ENCODE data around the gene VWA3A. TPM values are rescaled to one million over a fixed set of nuclear protein-coding genes. Genes with fewer than 3 reads are reported as not detected.
"Not testable (repeated sequence)": the region's sequence is repeated elsewhere in the genome, so short reads cannot be mapped to it uniquely, and the experiment has no call there.

Gene VWA3A
- total RNA-seq, 2 donors from 2014 or later: 0.10 to 0.16 TPM

DNA sequence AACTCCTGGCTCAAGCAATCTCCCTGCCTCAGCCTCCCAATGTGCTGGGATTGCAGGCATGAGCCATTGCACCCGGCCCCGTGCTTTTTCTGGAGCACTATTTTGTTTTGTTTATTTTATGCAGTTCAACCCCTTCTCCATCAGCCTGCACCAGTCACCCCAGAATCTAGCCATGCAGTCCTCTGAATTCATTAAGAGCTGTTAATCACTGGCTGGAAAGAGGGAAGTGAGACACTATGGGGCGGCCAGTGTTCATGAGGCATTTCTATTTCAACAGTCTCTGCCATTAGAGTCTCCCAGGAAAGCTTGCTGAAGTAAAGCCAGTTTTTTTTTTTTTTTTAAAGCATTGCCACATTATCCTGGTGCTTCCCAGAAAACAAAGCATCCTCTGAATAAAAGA is 1.7 kb downstream of the VWA3A start:
- Mint-ChIP-seq H3K36me3 (ENCODE audit: insufficient read depth in 2 of 2) (no peaks in the 10 kb centered on the region), H3K9me3 (no peaks in the 10 kb centered on the region), H3K27me3 (ENCODE audit: low read depth) (peaks cover 24% of the 10 kb centered on the region), H3K4me3 (no peak overlapping the region), H3K27ac (no peak overlapping the region), H3K4me1 (ENCODE audit: low read depth) (no peaks in the 10 kb centered on the region)
- no peak for DNase-seq
- ATAC-seq (replicated peaks in 1 of 2): no peak

DNA sequence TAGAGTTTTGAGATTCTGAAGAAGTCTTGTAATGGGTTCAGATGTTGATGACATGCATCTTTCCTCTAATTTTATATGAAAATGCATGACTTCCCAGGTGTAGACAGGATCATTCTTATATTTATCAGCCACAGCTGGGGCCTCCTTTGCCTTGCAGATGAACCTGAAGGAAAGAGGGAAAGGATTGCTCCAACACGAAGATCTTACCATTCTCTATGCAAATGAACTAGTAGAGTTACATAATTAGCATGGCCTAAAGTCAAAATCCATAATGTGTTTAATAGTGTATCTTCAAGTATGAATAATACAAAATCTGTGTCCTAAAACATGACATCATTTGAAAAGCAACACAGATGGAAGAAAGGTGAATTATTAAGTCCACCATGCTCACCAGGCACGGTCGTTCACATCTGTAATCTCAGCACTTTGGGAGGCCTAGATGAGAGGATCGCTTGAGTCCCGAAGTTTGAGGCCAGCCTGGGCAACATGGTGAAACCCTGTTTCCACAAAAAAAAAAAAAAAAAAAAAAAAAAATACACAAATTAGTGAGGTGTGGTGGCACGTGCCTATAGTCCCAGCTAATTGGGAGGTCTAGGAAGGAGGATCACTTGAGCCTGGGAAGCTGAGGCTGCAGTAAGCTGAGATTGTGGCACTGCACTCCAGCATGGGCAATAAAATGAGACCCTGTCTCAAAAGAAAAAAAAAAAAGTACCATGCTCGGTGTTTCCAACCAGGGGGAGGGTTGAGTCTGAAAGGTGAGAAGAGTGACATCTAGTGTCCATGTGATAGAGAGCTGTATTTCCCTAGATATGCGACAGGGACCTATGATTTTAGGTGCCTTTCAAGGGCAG is 6.3 kb downstream of the VWA3A start:
- Mint-ChIP-seq H3K27ac (no peak overlapping the region), H3K36me3 (ENCODE audit: insufficient read depth in 2 of 2) (no peaks in the 10 kb centered on the region), H3K4me1 (ENCODE audit: low read depth) (no peaks in the 10 kb centered on the region), H3K27me3 (ENCODE audit: low read depth) (peaks cover 15% of the 10 kb centered on the region), H3K4me3 (peak overlapping the region in 1 of 2 donors; percentile 47), H3K9me3 (no peaks in the 10 kb centered on the region)
- DNase-seq: peak; percentile 11 to 13
- peak; percentile 76 to 80 for ATAC-seq (replicated peaks in 1 of 2)

DNA sequence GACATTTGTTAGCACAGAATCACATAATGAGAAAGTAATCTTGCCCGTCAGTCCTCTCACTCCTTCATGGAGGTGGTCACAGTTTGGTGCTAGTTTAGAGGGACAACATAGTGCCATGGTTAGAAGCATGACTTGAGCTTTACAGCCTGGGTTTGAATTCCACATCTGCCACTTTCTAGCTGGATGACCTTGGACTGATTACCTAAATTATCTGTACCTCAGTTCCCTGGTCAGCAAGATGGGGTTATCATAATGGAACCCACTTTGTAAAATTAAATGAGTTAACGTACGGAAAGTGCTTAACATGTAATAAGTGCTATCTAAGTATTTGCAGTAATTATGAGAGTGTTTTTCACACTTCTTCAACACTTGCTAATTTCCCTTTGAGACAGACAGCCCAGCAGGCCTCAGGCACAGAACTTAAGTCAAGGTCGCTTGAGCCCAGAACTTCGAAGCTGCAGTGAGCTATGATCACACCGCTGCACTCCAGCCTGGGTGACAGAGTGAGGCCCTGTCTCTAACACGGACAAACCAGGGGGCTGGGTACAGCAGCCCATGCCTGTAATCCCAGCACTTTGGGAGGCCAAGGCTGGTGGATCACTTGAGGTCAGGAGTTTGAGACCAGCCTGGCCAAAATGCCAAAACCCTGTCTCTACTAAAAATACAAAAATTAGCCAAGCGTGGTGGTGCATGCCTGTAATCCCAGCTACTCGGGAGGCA is 7.1 kb downstream of the VWA3A start:
- peaks cover 15% of the 10 kb centered on the region for H3K27me3 Mint-ChIP-seq (ENCODE audit: low read depth)
- H3K9me3 Mint-ChIP-seq: no peaks in the 10 kb centered on the region
- DNase-seq (no peak), ATAC-seq (replicated peaks in 1 of 2) (no peak)
- H3K36me3 Mint-ChIP-seq (ENCODE audit: insufficient read depth in 2 of 2): no peaks in the 10 kb centered on the region
- no peak overlapping the region for H3K27ac Mint-ChIP-seq
- no peak overlapping the region for H3K4me3 Mint-ChIP-seq
- no peaks in the 10 kb centered on the region for H3K4me1 Mint-ChIP-seq (ENCODE audit: low read depth)

DNA sequence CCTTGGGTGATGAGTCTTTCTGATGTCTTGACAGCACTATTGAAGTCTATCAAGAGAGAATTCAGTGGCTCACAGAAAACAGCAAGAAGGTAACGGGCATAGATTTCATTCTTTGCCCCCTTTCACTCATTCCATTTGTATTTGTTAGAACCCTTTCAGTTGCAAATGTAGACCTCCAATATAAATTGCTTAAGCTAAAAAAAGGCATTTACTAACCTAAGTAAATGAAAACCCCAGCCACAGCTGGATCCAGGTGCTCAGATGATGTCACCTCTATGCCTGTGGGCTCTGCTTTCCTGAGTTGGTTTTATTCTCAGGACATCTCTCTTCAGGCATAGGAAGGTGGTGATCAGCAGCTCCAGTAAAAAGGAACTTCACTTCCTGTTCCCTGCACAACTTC is 11.1 kb downstream of the VWA3A start:
- no peak overlapping the region for H3K27ac Mint-ChIP-seq
- no peak overlapping the region for H3K4me3 Mint-ChIP-seq
- H3K4me1 Mint-ChIP-seq (ENCODE audit: low read depth): no peaks in the 10 kb centered on the region
- no peaks in the 10 kb centered on the region for H3K9me3 Mint-ChIP-seq
- DNase-seq: no peak
- H3K36me3 Mint-ChIP-seq (ENCODE audit: insufficient read depth in 2 of 2): no peaks in the 10 kb centered on the region
- peaks cover 15% of the 10 kb centered on the region for H3K27me3 Mint-ChIP-seq (ENCODE audit: low read depth)
- no peak for ATAC-seq (replicated peaks in 1 of 2)

- H3K4me3 Mint-ChIP-seq: no peak overlapping the region
- no peaks in the 10 kb centered on the region for H3K4me1 Mint-ChIP-seq (ENCODE audit: low read depth)
- no peak for DNase-seq
- peaks cover 19% of the 10 kb centered on the region for H3K27me3 Mint-ChIP-seq (ENCODE audit: low read depth)
- ATAC-seq (replicated peaks in 1 of 2): no peak
- no peaks in the 10 kb centered on the region for H3K9me3 Mint-ChIP-seq
- no peak overlapping the region for H3K27ac Mint-ChIP-seq
- no peaks in the 10 kb centered on the region for H3K36me3 Mint-ChIP-seq (ENCODE audit: insufficient read depth in 2 of 2)
Observed at GRCh38 chr16:22109258-22109898, 17.0 kb downstream of the VWA3A start.

- peaks cover 16% of the 10 kb centered on the region for H3K27me3 Mint-ChIP-seq (ENCODE audit: low read depth)
- H3K36me3 Mint-ChIP-seq (ENCODE audit: insufficient read depth in 2 of 2); ATAC-seq (replicated peaks in 1 of 2); H3K4me1 Mint-ChIP-seq (ENCODE audit: low read depth); H3K4me3 Mint-ChIP-seq; H3K9me3 Mint-ChIP-seq; DNase-seq; H3K27ac Mint-ChIP-seq: not testable (repeated sequence)
Observed at GRCh38 chr16:22111629-22112028, 19.3 kb downstream of the VWA3A start.

DNA sequence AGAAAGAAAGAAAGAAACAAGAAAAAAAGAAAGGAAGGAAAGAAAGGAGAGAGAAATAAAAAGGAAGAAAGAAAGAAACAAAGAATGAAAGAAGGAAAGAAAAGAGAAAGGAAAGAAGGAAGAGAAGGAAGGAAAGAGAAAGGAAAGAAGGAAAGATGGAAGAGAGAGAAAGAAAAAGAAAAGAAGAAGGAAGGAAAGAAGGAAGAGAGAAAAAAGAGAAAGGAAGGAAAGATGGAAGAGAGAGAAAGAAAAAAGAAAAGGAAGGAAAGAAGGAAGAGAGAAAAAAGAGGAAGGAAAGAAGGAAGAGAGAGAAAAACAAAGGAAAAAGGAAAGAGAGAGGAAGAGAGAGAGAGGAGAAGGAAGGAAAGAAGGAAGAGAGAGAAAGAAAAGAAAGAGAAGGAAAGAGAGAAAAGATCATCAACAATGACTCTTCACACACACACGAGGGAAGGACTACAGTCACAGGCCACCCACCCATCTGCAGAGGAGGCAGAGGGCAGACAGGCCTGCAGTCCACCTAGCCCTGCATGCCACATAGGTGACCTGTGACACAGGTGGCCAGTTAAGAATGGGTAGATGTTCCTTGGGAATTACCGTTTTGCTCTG is 23.9 kb downstream of the VWA3A start:
- DNase-seq: no peak
- Mint-ChIP-seq H3K4me3 (no peak overlapping the region), H3K4me1 (ENCODE audit: low read depth) (no peaks in the 10 kb centered on the region), H3K9me3 (no peaks in the 10 kb centered on the region), H3K27ac (no peak overlapping the region), H3K36me3 (ENCODE audit: insufficient read depth in 2 of 2) (no peaks in the 10 kb centered on the region), H3K27me3 (ENCODE audit: low read depth) (no peaks in the 10 kb centered on the region)
- no peak for ATAC-seq (replicated peaks in 1 of 2)

DNA sequence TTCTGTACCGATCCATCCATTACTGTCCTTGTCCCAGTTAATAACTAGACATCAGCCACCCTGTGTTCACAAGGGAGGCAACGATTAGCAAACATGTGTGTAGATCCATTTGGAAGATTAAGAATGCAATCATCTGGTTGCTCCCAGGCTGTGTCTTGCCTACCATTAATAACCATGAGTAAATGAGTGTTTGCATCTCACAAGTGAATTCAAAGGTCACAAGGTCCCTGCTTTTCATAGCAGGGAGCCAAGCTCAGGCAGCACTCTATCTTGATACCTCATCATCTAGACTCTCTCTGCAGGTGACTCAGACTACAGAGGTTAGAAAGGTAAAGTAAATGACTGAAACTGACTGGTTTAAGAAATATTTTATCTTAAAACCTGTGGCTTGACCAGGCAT is 25.3 kb downstream of the VWA3A start:
- no peak for DNase-seq
- H3K27me3 Mint-ChIP-seq (ENCODE audit: low read depth): peaks cover 6% of the 10 kb centered on the region
- H3K27ac Mint-ChIP-seq: no peak overlapping the region
- no peaks in the 10 kb centered on the region for H3K36me3 Mint-ChIP-seq (ENCODE audit: insufficient read depth in 2 of 2)
- no peaks in the 10 kb centered on the region for H3K9me3 Mint-ChIP-seq
- no peak for ATAC-seq (replicated peaks in 1 of 2)
- H3K4me1 Mint-ChIP-seq (ENCODE audit: low read depth): no peaks in the 10 kb centered on the region
- no peak overlapping the region for H3K4me3 Mint-ChIP-seq

DNA sequence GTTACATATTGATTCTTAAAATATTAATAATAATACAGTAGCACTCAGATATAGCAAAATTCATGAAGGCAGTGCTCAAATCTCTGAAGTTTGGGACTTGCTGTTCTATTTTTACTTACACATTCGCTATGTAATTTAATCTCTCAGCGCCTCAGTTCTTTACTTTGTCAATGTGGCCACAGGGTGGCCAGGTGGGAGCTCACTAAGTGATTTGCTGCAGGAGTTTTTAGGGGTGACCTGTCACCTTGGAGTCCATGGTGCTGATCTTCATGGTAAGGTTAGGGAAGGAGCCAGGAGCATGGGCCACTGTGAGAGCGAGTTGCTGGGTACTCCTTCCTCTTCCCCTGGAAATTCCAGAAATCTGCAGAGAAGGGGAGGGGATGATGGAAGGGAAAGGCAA is 28.1 kb downstream of the VWA3A start:
- Mint-ChIP-seq H3K9me3 (no peaks in the 10 kb centered on the region), H3K27ac (no peak overlapping the region), H3K27me3 (ENCODE audit: low read depth) (peaks cover 7% of the 10 kb centered on the region), H3K36me3 (ENCODE audit: insufficient read depth in 2 of 2) (no peaks in the 10 kb centered on the region), H3K4me1 (ENCODE audit: low read depth) (no peaks in the 10 kb centered on the region), H3K4me3 (no peak overlapping the region)
- DNase-seq (no peak), ATAC-seq (replicated peaks in 1 of 2) (no peak)

DNA sequence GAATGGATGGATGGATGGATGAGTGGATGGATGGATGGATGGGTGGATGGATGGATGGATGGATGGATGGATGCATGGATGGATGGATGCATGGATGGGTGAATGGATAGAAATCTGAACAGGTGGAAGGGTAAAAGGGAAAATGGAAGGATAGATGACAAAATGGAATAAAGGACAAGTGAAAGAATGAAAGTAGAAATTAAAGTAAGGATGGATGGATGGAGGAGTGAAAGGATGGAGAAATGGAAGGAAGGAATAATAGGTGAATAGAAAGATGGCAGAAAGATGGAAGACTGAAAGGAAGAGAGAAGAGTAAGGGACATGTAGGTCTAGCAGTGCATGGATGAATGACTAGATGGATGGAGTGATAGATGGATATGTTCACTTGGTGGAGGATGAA is 29.9 kb downstream of the VWA3A start:
- no peak for DNase-seq
- H3K9me3 Mint-ChIP-seq: no peaks in the 10 kb centered on the region
- no peak overlapping the region for H3K27ac Mint-ChIP-seq
- no peaks in the 10 kb centered on the region for H3K4me1 Mint-ChIP-seq (ENCODE audit: low read depth)
- H3K36me3 Mint-ChIP-seq (ENCODE audit: insufficient read depth in 2 of 2): no peaks in the 10 kb centered on the region
- peaks cover 7% of the 10 kb centered on the region for H3K27me3 Mint-ChIP-seq (ENCODE audit: low read depth)
- ATAC-seq (replicated peaks in 1 of 2): no peak
- H3K4me3 Mint-ChIP-seq: no peak overlapping the region

DNA sequence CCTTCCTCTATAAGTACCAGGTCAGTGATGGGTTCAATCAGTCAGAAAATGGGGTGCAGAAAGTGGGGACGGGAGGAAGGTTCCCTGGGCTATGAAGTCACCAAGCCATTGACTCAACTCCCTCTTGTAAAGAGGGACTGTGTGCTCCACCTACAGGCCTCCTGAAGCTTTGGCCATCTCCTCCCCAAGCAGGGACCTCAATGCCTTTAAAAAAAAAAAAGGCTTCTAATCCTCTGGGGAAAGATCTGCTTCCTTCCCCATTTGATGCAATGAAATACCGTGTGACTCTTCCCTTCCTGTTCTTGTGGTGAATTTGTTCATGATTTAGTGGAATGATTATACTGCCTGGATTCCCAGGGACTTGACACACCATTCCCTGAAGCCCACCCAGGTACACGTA is 30.8 kb downstream of the VWA3A start:
- Mint-ChIP-seq H3K4me3 (no peak overlapping the region), H3K4me1 (ENCODE audit: low read depth) (no peaks in the 10 kb centered on the region), H3K27ac (no peak overlapping the region), H3K9me3 (peaks cover 0 to 3% of the 10 kb centered on the region in 2 donors), H3K36me3 (ENCODE audit: insufficient read depth in 2 of 2) (no peaks in the 10 kb centered on the region), H3K27me3 (ENCODE audit: low read depth) (peaks cover 13% of the 10 kb centered on the region)
- DNase-seq: no peak
- no peak for ATAC-seq (replicated peaks in 1 of 2)

GRCh38 chr16:22123759-22124490 is 31.6 kb downstream of the VWA3A start:
- no peak for DNase-seq
- H3K9me3 Mint-ChIP-seq: peaks cover 0 to 7% of the 10 kb centered on the region in 2 donors
- peaks cover 16% of the 10 kb centered on the region for H3K27me3 Mint-ChIP-seq (ENCODE audit: low read depth)
- H3K4me1 Mint-ChIP-seq (ENCODE audit: low read depth): no peaks in the 10 kb centered on the region
- no peaks in the 10 kb centered on the region for H3K36me3 Mint-ChIP-seq (ENCODE audit: insufficient read depth in 2 of 2)
- H3K27ac Mint-ChIP-seq: no peak overlapping the region
- no peak for ATAC-seq (replicated peaks in 1 of 2)
- no peak overlapping the region for H3K4me3 Mint-ChIP-seq

All from activated T-cell treated with anti-CD3 and anti-CD28 coated beads, Interleukin-2, amount 50 U/mL, for 72 hours (primary cell).